Memory B cell (primary cell): ENCODE data around the gene IDH3A.
A peak's percentile ranks its signal among the peaks of the same experiment; 100 is the strongest.

ENCODE experiments used
- ATAC-seq: fragments of 150-1000 bp; cut with Tn5 transposase; 2 replicates; pipeline ENCODE4 v1.10.0; 2021; ENCODE audit warnings: low read depth, mild to moderate bottlenecking, moderate library complexity
- DNase-seq, 2 donors: peaks; one replicate each; pipeline ENCODE4 v3.0.0; 2022; ENCODE audit warnings: low spot score in 2 of 2
- H3K27ac Mint-ChIP-seq: one replicate; pipeline ENCODE4 v1.8.0; 2022; ENCODE audit warnings: mild to moderate bottlenecking, moderate library complexity, mixed read lengths
- H3K27me3 Mint-ChIP-seq: one replicate; pipeline ENCODE4 v1.8.0; 2022; ENCODE audit warnings: mixed read lengths
- H3K36me3 Mint-ChIP-seq: one replicate; pipeline ENCODE4 v1.8.0; 2022; ENCODE audit warnings: mild to moderate bottlenecking, mixed read lengths
- H3K4me1 Mint-ChIP-seq: one replicate; pipeline ENCODE4 v1.8.0; 2022; ENCODE audit warnings: mixed read lengths
- H3K4me3 Mint-ChIP-seq: one replicate; pipeline ENCODE4 v1.8.0; 2022; ENCODE audit warnings: mild to moderate bottlenecking, moderate library complexity, mixed read lengths
- H3K9me3 Mint-ChIP-seq: one replicate; pipeline ENCODE4 v1.8.0; 2022; ENCODE audit warnings: mixed read lengths

Gene IDH3A

GRCh38 chr15:78193731-78194567 lies 44.8 kb downstream of the IDH3A start:
- ATAC-seq (no peak), DNase-seq (no peak)
- peaks cover 2% of the 10 kb centered on the region for H3K36me3 Mint-ChIP-seq
- no peak overlapping the region for H3K4me3 Mint-ChIP-seq
- peaks cover 7% of the 10 kb centered on the region for H3K4me1 Mint-ChIP-seq
- H3K27ac Mint-ChIP-seq, result no peak overlapping the region
- no peaks in the 10 kb centered on the region for H3K27me3 Mint-ChIP-seq
- peaks cover 3% of the 10 kb centered on the region for H3K9me3 Mint-ChIP-seq

- peaks cover 3% of the 10 kb centered on the region for H3K9me3 Mint-ChIP-seq
- H3K36me3 Mint-ChIP-seq, result peaks cover 2% of the 10 kb centered on the region
- H3K27me3 Mint-ChIP-seq, result no peaks in the 10 kb centered on the region
- DNase-seq, result no peak
- H3K27ac Mint-ChIP-seq, result no peak overlapping the region
- H3K4me3 Mint-ChIP-seq, result no peak overlapping the region
- peaks cover 7% of the 10 kb centered on the region for H3K4me1 Mint-ChIP-seq
- ATAC-seq, result no peak
These were observed 45.4 kb downstream of the IDH3A start for GRCh38 chr15:78194568-78194925.

DNA sequence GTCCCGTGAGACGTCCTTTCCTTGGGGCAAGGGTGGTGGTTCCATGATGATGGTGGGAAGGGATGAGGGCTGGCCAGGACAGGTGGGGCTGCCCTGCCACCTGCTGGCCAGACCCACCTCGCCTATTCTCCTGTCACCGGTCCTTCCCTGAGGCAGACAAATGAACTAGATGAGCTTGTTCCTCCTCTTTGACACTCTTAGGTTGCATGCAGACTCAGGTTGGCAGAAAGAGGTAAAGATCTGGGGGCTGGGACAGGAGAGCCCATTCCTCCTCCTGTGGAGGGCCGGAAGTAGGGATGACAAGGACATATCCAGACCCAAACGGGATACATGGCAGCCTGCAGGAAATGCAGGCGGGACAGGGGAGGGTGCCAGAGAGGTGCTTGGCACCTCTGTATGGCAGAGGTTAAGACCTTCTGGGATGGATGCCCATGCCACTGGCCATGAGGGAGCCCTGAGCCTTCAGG lies 46.6 kb downstream of the IDH3A start:
- Mint-ChIP-seq H3K27ac (no peak overlapping the region), H3K4me1 (peaks cover 7% of the 10 kb centered on the region), H3K36me3 (no peaks in the 10 kb centered on the region), H3K4me3 (no peak overlapping the region), H3K9me3 (peaks cover 1% of the 10 kb centered on the region), H3K27me3 (no peaks in the 10 kb centered on the region)
- peak; percentile 46 to 56 for DNase-seq
- ATAC-seq, result peak; percentile 96

DNA sequence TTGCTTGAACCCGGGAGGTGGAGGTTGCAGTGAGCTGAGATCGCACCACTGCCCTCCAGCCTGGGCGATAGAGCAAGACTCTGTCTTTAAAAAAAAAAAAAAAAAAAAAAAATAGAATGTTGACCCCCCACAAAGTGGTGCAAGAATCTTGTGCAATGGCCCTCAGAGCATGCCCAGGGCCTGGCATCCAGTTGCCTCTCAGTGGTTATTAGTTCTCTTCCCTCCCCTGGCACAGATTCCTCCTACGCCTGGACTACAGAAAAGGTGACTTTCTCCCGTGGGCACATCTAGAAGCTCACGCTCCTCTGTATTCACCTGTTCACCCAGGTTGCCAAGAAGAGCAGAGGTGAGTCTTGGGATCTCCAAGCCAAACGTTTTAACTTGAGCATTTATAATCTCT lies 48.5 kb downstream of the IDH3A start:
- Mint-ChIP-seq H3K36me3 (no peaks in the 10 kb centered on the region), H3K27me3 (peaks cover 2% of the 10 kb centered on the region), H3K4me1 (peaks cover 7% of the 10 kb centered on the region), H3K27ac (no peak overlapping the region), H3K9me3 (no peaks in the 10 kb centered on the region), H3K4me3 (no peak overlapping the region)
- no peak for ATAC-seq
- DNase-seq, result no peak

DNA sequence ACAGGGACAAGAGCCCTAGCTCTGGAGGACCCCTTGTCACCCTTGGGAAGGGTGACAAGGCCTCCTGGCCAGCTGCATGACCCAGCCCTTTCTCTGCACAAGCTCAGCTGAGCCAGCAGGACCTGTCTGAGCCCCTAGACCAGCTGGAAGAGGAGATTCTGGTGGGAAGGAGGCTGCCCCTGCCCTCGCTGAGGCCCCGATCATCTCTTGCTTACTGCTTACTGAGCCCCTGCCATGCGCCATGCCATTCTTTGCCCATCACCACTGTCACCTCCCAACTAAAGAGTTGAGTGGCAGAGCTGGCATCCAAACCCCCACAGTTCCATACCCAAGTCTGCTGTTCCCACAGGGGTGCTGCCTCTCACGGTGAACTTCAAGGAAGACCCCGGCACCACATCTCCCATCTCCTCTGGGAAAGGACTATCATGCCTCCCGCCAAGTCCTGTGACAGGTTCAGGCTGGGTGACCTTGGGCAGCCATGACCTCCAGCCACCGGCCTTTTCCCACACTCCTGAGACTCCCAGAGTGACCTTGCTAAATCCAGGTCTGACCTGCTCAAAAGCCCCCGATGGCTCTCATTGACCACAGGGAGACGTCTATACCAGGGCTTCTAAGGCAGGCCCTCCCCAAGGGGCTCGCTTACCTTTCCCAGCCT lies 51.2 kb downstream of the IDH3A start:
- H3K27me3 Mint-ChIP-seq, result peaks cover 4% of the 10 kb centered on the region
- no peak overlapping the region for H3K27ac Mint-ChIP-seq
- H3K4me1 Mint-ChIP-seq, result peaks cover 4% of the 10 kb centered on the region
- DNase-seq (peak in 1 of 2 donors; percentile 5), ATAC-seq (no peak)
- H3K4me3 Mint-ChIP-seq, result no peak overlapping the region
- H3K36me3 Mint-ChIP-seq, result no peaks in the 10 kb centered on the region
- no peaks in the 10 kb centered on the region for H3K9me3 Mint-ChIP-seq

- Mint-ChIP-seq H3K4me3 (no peak overlapping the region), H3K9me3 (no peaks in the 10 kb centered on the region), H3K4me1 (no peaks in the 10 kb centered on the region), H3K27ac (no peak overlapping the region), H3K36me3 (no peaks in the 10 kb centered on the region), H3K27me3 (peaks cover 4% of the 10 kb centered on the region)
- DNase-seq (no peak), ATAC-seq (no peak)
These were observed 52.4 kb downstream of the IDH3A start for GRCh38 chr15:78201281-78202190.

DNA sequence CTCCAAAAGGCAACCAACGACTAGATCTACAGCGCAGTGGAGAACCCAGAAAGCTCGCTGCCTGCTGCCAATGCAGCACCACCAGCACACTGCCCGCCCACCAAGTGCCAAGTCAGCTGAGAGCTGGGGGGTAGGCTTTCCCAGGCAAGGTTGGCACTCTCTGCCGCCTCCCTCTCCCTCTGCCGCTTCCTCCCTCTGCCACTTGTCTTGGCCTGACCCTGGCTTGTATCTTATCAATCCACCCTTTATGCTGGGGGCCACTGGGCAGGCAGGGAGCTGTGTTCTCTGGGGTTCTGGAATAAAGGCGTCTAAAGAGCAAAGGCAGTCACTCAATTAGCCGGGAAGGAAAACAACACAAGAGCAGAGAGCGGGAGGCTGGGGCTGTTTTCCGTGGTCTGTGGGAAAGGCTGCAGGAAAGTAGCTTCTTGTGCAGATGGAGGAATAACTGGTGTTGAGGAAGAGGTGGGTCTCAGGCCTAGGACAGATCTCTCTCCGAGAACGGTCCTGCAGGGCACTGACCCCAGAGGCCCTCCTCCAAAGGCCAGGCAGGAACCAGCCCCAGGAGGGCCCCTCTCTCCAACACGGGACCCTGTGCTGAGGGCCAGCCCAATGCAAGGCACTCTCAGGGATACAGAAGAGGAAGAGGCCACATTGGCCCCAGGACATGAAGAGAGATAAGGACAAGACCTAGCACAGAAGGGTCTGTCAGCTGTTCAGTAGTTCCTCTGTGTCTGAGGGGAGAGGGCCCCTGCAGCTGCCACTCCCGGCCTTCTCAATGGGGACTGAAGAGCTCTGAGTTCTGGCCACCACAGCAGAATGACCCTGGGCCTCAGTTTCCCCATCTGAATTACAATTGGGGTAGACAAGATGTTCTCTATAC lies 54.4 kb downstream of the IDH3A start:
- no peaks in the 10 kb centered on the region for H3K36me3 Mint-ChIP-seq
- DNase-seq (peak in 1 of 2 donors; percentile 5), ATAC-seq (no peak)
- H3K4me1 Mint-ChIP-seq, result no peaks in the 10 kb centered on the region
- peaks cover 4% of the 10 kb centered on the region for H3K27me3 Mint-ChIP-seq
- no peak overlapping the region for H3K27ac Mint-ChIP-seq
- no peak overlapping the region for H3K4me3 Mint-ChIP-seq
- no peaks in the 10 kb centered on the region for H3K9me3 Mint-ChIP-seq

GRCh38 chr15:78204351-78205309 lies 55.5 kb downstream of the IDH3A start:
- H3K36me3 Mint-ChIP-seq, result no peaks in the 10 kb centered on the region
- peaks cover 4% of the 10 kb centered on the region for H3K27me3 Mint-ChIP-seq
- no peak overlapping the region for H3K27ac Mint-ChIP-seq
- H3K4me1 Mint-ChIP-seq, result no peaks in the 10 kb centered on the region
- DNase-seq (peak in 1 of 2 donors; percentile 7), ATAC-seq (no peak)
- no peak overlapping the region for H3K4me3 Mint-ChIP-seq
- no peaks in the 10 kb centered on the region for H3K9me3 Mint-ChIP-seq

DNA sequence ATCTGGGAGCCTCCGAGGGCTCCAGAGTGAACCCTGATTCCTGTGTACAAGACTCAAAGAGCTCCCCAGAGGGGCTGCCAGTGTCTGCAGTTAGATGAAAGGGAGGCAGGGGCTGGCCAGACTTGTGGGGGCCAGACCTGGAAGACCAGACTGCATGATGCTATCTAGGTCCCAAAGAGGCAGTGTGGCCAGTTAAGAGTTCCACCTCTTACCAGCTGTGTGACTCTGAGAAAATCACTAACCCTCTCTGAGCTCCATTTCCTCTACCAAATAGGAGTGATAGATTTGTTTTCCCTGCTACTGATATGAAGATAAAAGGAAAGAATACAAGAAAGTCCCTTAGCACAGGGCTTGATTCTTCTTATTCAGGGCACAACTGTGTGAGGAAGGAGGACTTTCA lies 56.2 kb downstream of the IDH3A start:
- no peaks in the 10 kb centered on the region for H3K9me3 Mint-ChIP-seq
- peaks cover 4% of the 10 kb centered on the region for H3K27me3 Mint-ChIP-seq
- no peak overlapping the region for H3K27ac Mint-ChIP-seq
- no peaks in the 10 kb centered on the region for H3K36me3 Mint-ChIP-seq
- DNase-seq (peak in 1 of 2 donors; percentile 9), ATAC-seq (no peak)
- no peaks in the 10 kb centered on the region for H3K4me1 Mint-ChIP-seq
- H3K4me3 Mint-ChIP-seq, result no peak overlapping the region

DNA sequence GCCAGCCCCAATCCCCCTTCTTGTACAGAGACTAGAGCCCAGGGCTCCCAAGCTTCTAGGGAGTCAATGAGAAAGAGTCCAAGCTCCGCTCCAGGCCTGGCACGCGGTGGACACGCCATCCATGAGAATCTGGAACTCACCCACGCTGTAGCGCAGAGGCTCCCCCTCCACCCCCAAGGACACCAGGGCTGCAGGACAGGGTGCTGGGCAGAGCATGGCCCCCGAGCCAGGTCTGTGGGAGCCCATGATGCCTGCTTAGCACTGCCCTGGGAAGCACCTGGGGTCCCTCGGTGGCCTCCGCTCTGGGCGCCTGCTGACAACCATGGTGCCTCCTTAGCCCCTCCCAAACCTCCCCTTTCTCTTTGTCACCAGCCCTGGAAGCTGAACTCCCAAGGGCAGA lies 56.7 kb downstream of the IDH3A start:
- ATAC-seq, result no peak
- Mint-ChIP-seq H3K27me3 (peaks cover 5% of the 10 kb centered on the region), H3K9me3 (no peaks in the 10 kb centered on the region)

DNA sequence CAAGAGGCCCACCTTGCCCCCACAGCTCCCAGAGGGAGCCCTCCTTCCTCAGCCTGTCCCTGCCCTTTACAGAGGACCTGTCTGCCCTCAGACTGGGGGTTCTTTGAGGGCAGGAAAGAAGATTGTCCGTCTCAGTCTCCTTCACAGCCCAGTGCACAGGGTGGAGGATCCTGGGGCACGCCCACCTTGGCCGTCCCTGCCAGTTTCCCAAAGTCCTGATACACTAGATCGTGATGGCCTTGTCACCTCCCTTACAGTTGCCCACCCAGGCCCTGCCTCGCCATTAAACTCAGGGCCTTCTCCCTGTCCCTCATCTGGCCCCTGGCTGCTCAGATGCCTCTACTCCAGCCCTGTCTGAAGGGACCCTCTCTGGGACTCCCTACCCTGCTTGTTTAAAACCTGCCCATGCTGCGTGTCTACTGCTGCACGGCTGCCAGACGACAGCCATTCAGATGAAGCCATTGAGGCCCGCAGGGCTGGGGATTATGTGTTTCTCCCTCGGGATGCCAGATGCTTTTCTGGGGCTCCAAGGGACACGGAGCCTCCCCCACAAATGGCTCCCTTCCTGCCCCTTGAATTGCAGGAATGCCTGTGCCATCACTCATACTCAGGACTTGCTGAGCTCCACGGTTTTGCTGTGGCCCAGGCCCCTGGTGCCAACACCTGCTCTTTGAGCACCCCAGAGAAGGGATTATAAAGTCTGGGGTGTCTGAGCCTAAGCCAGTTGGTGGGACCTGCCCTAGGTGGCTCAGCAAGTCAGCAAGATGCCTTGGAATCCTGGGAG lies 57.4 kb downstream of the IDH3A start:
- no peak for ATAC-seq
- Mint-ChIP-seq H3K4me1 (no peaks in the 10 kb centered on the region), H3K27me3 (peaks cover 11% of the 10 kb centered on the region), H3K4me3 (no peak overlapping the region), H3K27ac (no peak overlapping the region), H3K36me3 (no peaks in the 10 kb centered on the region), H3K9me3 (no peaks in the 10 kb centered on the region)
- peak in 1 of 2 donors; percentile 8 for DNase-seq

More for the DNA sequence above, 56.7 kb downstream of the IDH3A start:
- H3K4me1 Mint-ChIP-seq, result no peaks in the 10 kb centered on the region
- H3K27ac Mint-ChIP-seq, result no peak overlapping the region
- H3K4me3 Mint-ChIP-seq, result no peak overlapping the region
- H3K36me3 Mint-ChIP-seq, result no peaks in the 10 kb centered on the region
- peak in 1 of 2 donors; percentile 2 for DNase-seq

DNA sequence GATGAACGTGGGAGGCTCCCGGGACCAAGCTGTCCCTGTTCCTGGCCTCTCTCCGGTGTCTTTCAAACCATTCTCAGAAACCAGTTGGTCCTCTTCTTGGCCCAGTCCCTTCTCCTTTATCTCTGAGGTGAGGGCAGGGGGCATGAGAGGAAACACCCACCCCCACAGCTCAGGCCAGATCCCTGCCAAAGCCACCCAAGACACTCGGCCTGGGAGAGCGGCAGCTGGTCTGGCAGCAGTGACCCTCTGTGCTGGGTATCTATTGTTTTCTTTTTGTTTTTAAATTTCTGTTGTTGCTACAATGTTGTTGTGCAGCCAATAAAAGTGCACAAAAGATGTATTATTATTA lies 57.9 kb downstream of the IDH3A start:
- Mint-ChIP-seq H3K27ac (no peak overlapping the region), H3K27me3 (peaks cover 11% of the 10 kb centered on the region), H3K9me3 (no peaks in the 10 kb centered on the region)

More for the DNA sequence above, 57.9 kb downstream of the IDH3A start:
- H3K36me3 Mint-ChIP-seq, result no peaks in the 10 kb centered on the region
- no peak overlapping the region for H3K4me3 Mint-ChIP-seq
- ATAC-seq, result no peak
- no peaks in the 10 kb centered on the region for H3K4me1 Mint-ChIP-seq
- no peak for DNase-seq
